A549 (cell line): ENCODE results near the gene CCDC38. TPM values are rescaled to one million over a fixed set of nuclear protein-coding genes. Genes with fewer than 3 reads are reported as not detected.

ENCODE experiments used
- BHLHE40 ChIP-seq: IDR thresholded peaks from 2 replicates; pipeline ENCODE4 v1.6.1; 2012; ENCODE audit warnings: low read depth, low read length, inconsistent platforms
- CBX2 ChIP-seq: fragments of 200-600 bp; sonication (generic); IDR thresholded peaks from 2 replicates; pipeline ENCODE4 v1.6.1; 2016; ENCODE audit warnings: low read depth, mild to moderate bottlenecking, borderline replicate concordance
- ESRRA ChIP-seq: fragments of 150-350 bp; IDR thresholded peaks from 2 replicates; pipeline ENCODE4 v1.6.1; 2014; ENCODE audit warnings: mild to moderate bottlenecking, low read length, borderline replicate concordance
- FOXS1 ChIP-seq: fragments of 250-450 bp; sonication (Bioruptor Pico); IDR thresholded peaks from 2 replicates; pipeline ENCODE4 v1.5.0; 2020; ENCODE audit warnings: mild to moderate bottlenecking, moderate library complexity
- GATA3 ChIP-seq: IDR thresholded peaks from 2 replicates; pipeline ENCODE4 v1.6.1; 2012; ENCODE audit warnings: borderline replicate concordance
- HDAC2 ChIP-seq: fragments of 200-600 bp; sonication (generic); IDR thresholded peaks from 2 replicates; pipeline ENCODE4 v1.6.1; 2016
- HEYL ChIP-seq: fragments of 250-450 bp; sonication (Bioruptor Pico); IDR thresholded peaks from 2 replicates; pipeline ENCODE4 v1.8.0; 2021; ENCODE audit warnings: mild to moderate bottlenecking, moderate library complexity
- HOXB13 ChIP-seq: fragments of 250-450 bp; sonication (Bioruptor Pico); IDR thresholded peaks from 2 replicates; pipeline ENCODE4 v1.5.0; 2020; ENCODE audit warnings: low read depth, mild to moderate bottlenecking, moderate library complexity
- JUNB ChIP-seq: fragments of >200 bp; sonication (Bioruptor Twin); formaldehyde crosslinking; IDR thresholded peaks from 2 replicates; pipeline ENCODE4 v1.6.1; 2016
- NFE2L2 ChIP-seq: fragments of 150-350 bp; conservative IDR thresholded peaks from 2 replicates; pipeline ENCODE4 v1.6.1; 2014; ENCODE audit warnings: low read length
- POLR2A ChIP-seq: IDR thresholded peaks from 2 replicates; pipeline ENCODE4 v1.6.1; 2012; ENCODE audit warnings: mild to moderate bottlenecking, low read length
- RCOR1 ChIP-seq: fragments of 150-350 bp; IDR thresholded peaks from 2 replicates; pipeline ENCODE4 v1.6.1; 2014; ENCODE audit warnings: antibody characterized with exemption, low read length, low read depth
- RNF2 ChIP-seq: fragments of 200-600 bp; sonication (generic); IDR thresholded peaks from 2 replicates; pipeline ENCODE4 v1.6.1; 2016; ENCODE audit warnings: low read depth, mild to moderate bottlenecking, antibody characterized with exemption, moderate library complexity, borderline replicate concordance
- SMC3 ChIP-seq: fragments of >200 bp; sonication (Bioruptor Twin); formaldehyde crosslinking; IDR thresholded peaks from 3 replicates; pipeline ENCODE4 v1.6.1; 2018; ENCODE audit warnings: inconsistent platforms
- TFCP2L1 ChIP-seq: fragments of 250-450 bp; sonication (Bioruptor Pico); IDR thresholded peaks from 2 replicates; pipeline ENCODE4 v1.5.0; 2021; ENCODE audit warnings: mild to moderate bottlenecking
- ZC3H11A ChIP-seq: fragments of 450-650 bp; IDR thresholded peaks from 2 replicates; pipeline ENCODE4 v1.6.1; 2014; ENCODE audit warnings: antibody characterized with exemption, mild to moderate bottlenecking
- ZNF302 ChIP-seq: fragments of 250-450 bp; sonication (Bioruptor Pico); IDR thresholded peaks from 2 replicates; pipeline ENCODE4 v1.9.0; 2021; ENCODE audit warnings: inconsistent platforms, mild to moderate bottlenecking, moderate library complexity
- polyA plus RNA-seq, 4 experiments: library from polyadenylated mRNA; depleted of rRNA in 3 of 4; stranded (reverse); fragments of >200 nt; fragmentation: RNase III in 1 of 4; extraction: RNeasy Plus Mini Kit Qiagen cat#74134 plus additional on column Dnase treatment in 1 of 4; gene quantifications; 2 replicates in 3 of 4; 3 replicates in 1 of 4; pipeline ENCODE4 v1.2.3, GENCODE V29; 2011 to 2017
- TF ChIP-seq, protein P1 (sequence below): fragments of >200 bp; sonication (Bioruptor Twin); formaldehyde crosslinking; IDR thresholded peaks from 2 replicates; pipeline ENCODE4 v1.6.1; 2016
- TF ChIP-seq, protein P2 (sequence below): fragments of 250-450 bp; sonication (Bioruptor Pico); IDR thresholded peaks from 2 replicates; pipeline ENCODE4 v1.5.0; 2021; ENCODE audit warnings: mild to moderate bottlenecking, moderate library complexity, borderline replicate concordance
- TF ChIP-seq, protein P3 (sequence below): IDR thresholded peaks from 2 replicates; pipeline ENCODE4 v1.6.1; 2012
- TF ChIP-seq, protein P4 (sequence below): fragments of >200 bp; sonication (Bioruptor Twin); formaldehyde crosslinking; IDR thresholded peaks from 3 replicates; pipeline ENCODE4 v1.5.1; 2016
- TF ChIP-seq, protein P5 (sequence below): fragments of >200 bp; sonication (Bioruptor Twin); formaldehyde crosslinking; IDR thresholded peaks from 3 replicates; pipeline ENCODE4 v1.6.1; 2016
- TF ChIP-seq, protein P6 (sequence below): fragments of 150-350 bp; IDR thresholded peaks from 2 replicates; pipeline ENCODE4 v1.6.1; 2014; ENCODE audit warnings: low read depth, mild to moderate bottlenecking, low read length

CCDC38 gene
- polyA plus RNA-seq, 2 of the 4 experiments (the other 2 are of a cell fraction), result 0.18 to 0.41 TPM

DNA sequence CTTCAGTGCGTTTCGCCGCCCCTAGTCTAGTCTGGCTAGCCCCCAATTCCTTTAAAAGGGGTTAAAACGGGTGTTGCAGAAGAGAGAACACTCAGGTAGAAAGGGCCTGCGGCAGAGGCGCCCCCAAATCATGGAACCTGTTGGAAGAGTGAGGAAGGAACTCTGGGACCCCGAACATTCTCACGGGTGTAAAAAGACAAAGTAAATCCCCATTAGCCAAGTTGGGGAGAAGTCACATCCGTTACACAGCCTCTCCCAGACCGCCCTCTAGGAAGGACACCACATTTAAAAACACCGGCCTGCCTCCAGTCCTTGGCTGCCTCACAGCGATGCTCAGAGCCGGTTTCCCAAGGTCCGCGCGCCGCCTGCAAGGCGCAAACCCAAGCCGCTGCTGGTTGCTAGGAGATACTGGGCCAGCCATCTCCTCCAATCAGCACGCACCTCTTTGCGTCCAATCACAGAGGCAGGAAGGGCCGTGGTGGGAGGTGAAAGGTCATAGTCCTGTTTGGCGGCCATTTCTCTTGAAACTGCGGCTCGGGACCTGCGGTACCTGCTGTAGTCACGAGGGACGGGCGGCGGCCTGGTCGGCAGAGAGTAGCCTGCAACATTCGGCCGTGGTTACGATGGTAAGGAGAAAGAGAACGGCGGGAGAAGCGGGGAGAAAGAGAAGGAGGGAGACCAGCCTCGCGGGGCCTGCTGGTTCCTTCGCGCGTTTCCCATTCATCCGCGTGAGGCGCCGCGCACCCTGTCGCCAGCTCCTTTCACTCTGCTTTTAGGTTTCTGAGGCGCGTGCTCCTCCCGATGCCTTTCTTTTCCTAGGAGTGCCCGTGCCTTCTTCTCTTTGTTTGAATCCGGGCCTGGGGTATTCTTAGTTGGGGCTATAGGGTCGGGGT, 83.7 kb downstream of the CCDC38 start, which contains the start of gene SNRPF (continued):
- TF ChIP-seq, protein P1, sequence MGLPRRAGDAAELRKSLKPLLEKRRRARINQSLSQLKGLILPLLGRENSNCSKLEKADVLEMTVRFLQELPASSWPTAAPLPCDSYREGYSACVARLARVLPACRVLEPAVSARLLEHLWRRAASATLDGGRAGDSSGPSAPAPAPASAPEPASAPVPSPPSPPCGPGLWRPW, result no peak
- no peak for TF ChIP-seq RCOR1
- no peak for TF ChIP-seq SMC3
- 0 out of 2 replicates have a peak, but pooled peaks have one; percentile 3 for TF ChIP-seq TFCP2L1 (CRISPR knock-in tag)
- no peak for TF ChIP-seq BHLHE40
- no peak for TF ChIP-seq CBX2
- TF ChIP-seq ZC3H11A, result no peak
- peak; percentile 74 for TF ChIP-seq POLR2A
- no peak for TF ChIP-seq HDAC2
- no peak for TF ChIP-seq HEYL (CRISPR knock-in tag)
- TF ChIP-seq GATA3, result no peak
- TF ChIP-seq, protein P2, sequence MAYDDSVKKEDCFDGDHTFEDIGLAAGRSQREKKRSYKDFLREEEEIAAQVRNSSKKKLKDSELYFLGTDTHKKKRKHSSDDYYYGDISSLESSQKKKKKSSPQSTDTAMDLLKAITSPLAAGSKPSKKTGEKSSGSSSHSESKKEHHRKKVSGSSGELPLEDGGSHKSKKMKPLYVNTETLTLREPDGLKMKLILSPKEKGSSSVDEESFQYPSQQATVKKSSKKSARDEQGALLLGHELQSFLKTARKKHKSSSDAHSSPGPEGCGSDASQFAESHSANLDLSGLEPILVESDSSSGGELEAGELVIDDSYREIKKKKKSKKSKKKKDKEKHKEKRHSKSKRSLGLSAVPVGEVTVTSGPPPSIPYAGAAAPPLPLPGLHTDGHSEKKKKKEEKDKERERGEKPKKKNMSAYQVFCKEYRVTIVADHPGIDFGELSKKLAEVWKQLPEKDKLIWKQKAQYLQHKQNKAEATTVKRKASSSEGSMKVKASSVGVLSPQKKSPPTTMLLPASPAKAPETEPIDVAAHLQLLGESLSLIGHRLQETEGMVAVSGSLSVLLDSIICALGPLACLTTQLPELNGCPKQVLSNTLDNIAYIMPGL (CRISPR knock-in tag), result no peak; the same call in 1 of the 2 replicates
- TF ChIP-seq, protein P3, sequence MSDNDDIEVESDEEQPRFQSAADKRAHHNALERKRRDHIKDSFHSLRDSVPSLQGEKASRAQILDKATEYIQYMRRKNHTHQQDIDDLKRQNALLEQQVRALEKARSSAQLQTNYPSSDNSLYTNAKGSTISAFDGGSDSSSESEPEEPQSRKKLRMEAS, result peak; percentile 96
- TF ChIP-seq ZNF302 (CRISPR knock-in tag), result no peak
- no peak for TF ChIP-seq NFE2L2
- no peak for TF ChIP-seq RNF2
- no peak for TF ChIP-seq FOXS1 (CRISPR knock-in tag)
- TF ChIP-seq, protein P4, sequence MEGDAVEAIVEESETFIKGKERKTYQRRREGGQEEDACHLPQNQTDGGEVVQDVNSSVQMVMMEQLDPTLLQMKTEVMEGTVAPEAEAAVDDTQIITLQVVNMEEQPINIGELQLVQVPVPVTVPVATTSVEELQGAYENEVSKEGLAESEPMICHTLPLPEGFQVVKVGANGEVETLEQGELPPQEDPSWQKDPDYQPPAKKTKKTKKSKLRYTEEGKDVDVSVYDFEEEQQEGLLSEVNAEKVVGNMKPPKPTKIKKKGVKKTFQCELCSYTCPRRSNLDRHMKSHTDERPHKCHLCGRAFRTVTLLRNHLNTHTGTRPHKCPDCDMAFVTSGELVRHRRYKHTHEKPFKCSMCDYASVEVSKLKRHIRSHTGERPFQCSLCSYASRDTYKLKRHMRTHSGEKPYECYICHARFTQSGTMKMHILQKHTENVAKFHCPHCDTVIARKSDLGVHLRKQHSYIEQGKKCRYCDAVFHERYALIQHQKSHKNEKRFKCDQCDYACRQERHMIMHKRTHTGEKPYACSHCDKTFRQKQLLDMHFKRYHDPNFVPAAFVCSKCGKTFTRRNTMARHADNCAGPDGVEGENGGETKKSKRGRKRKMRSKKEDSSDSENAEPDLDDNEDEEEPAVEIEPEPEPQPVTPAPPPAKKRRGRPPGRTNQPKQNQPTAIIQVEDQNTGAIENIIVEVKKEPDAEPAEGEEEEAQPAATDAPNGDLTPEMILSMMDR, result no peak
- TF ChIP-seq ESRRA, result no peak
- TF ChIP-seq, protein P5, sequence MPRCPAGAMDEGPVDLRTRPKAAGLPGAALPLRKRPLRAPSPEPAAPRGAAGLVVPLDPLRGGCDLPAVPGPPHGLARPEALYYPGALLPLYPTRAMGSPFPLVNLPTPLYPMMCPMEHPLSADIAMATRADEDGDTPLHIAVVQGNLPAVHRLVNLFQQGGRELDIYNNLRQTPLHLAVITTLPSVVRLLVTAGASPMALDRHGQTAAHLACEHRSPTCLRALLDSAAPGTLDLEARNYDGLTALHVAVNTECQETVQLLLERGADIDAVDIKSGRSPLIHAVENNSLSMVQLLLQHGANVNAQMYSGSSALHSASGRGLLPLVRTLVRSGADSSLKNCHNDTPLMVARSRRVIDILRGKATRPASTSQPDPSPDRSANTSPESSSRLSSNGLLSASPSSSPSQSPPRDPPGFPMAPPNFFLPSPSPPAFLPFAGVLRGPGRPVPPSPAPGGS, result no peak
- no peak for TF ChIP-seq JUNB
- TF ChIP-seq, protein P6, sequence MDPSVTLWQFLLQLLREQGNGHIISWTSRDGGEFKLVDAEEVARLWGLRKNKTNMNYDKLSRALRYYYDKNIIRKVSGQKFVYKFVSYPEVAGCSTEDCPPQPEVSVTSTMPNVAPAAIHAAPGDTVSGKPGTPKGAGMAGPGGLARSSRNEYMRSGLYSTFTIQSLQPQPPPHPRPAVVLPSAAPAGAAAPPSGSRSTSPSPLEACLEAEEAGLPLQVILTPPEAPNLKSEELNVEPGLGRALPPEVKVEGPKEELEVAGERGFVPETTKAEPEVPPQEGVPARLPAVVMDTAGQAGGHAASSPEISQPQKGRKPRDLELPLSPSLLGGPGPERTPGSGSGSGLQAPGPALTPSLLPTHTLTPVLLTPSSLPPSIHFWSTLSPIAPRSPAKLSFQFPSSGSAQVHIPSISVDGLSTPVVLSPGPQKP, result no peak
- no peak for TF ChIP-seq HOXB13 (CRISPR knock-in tag)
